Fibroblast of lung (primary cell): ENCODE measurements around the gene SH2B3. TPM values are rescaled to one million over a fixed set of nuclear protein-coding genes. Genes with fewer than 3 reads are reported as not detected.
"Not testable (repeated sequence)": the region's sequence is repeated elsewhere in the genome, so short reads cannot be mapped to it uniquely, and the experiment has no call there.

Experiments
- DNase-seq, 2 donors: peaks; one replicate each; pipeline versions ENCODE4 v3.0.0 to v3.0.0-alpha.2; 2010; ENCODE audit warnings: low read depth in 2 of 2
- H2AFZ ChIP-seq: 2 replicates; pipeline ENCODE4 v1.5.1; 2012; ENCODE audit warnings: low read length, control low read depth, inconsistent platforms
- H3K27ac ChIP-seq: 2 replicates; pipeline ENCODE4 v1.5.1; 2011; ENCODE audit warnings: low read length, control low read depth; ENCODE audit not compliant: insufficient read depth
- H3K27me3 ChIP-seq: 2 replicates; pipeline ENCODE4 v1.5.1; 2011; ENCODE audit warnings: mild to moderate bottlenecking, low read length; ENCODE audit not compliant: control insufficient read depth, insufficient read depth
- H3K36me3 ChIP-seq: 2 replicates; pipeline ENCODE4 v1.5.1; 2011; ENCODE audit warnings: low read length; ENCODE audit not compliant: control insufficient read depth, insufficient read depth
- H3K4me1 ChIP-seq: 2 replicates; pipeline ENCODE4 v1.5.1; 2011; ENCODE audit warnings: low read length; ENCODE audit not compliant: control insufficient read depth, insufficient read depth; ENCODE audit errors: extremely low read depth
- H3K4me2 ChIP-seq: 2 replicates; pipeline ENCODE4 v1.5.1; 2011; ENCODE audit warnings: low read length, control low read depth; ENCODE audit not compliant: insufficient read depth; ENCODE audit errors: extremely low read depth
- H3K4me3 ChIP-seq, 4 experiments: fragments of 200-600 bp in 1 of 4; sonication (generic) in 1 of 4; replicated peaks in 1 of 4; 2 replicates each; pipeline ENCODE4 v1.5.1; 2011 to 2016; ENCODE audit warnings: low read length in 4 of 4, low read depth in 3 of 4, mild to moderate bottlenecking in 3 of 4, control low read depth in 2 of 4, inconsistent platforms in 1 of 4, mixed read lengths in 1 of 4; ENCODE audit not compliant: insufficient read depth in 1 of 4; ENCODE audit errors: control extremely low read depth in 1 of 4
- H3K79me2 ChIP-seq: 2 replicates; pipeline ENCODE4 v1.5.1; 2012; ENCODE audit warnings: mild to moderate bottlenecking, low read length, inconsistent platforms; ENCODE audit not compliant: control insufficient read depth, insufficient read depth
- H3K9ac ChIP-seq: 2 replicates; pipeline ENCODE4 v1.5.1; 2011; ENCODE audit warnings: mild to moderate bottlenecking, low read length, control low read depth; ENCODE audit not compliant: insufficient read depth
- H3K9me3 ChIP-seq: 2 replicates; pipeline ENCODE4 v1.5.1; 2012; ENCODE audit warnings: low read depth, low read length; ENCODE audit not compliant: control insufficient read depth, insufficient read depth
- H4K20me1 ChIP-seq: 2 replicates; pipeline ENCODE4 v1.5.1; 2011; ENCODE audit warnings: low read length; ENCODE audit not compliant: control insufficient read depth, insufficient read depth; ENCODE audit errors: extremely low read depth
- CTCF ChIP-seq, 2 donors: IDR thresholded peaks in 1 of 2; conservative IDR thresholded peaks in 1 of 2; 1 replicate in 1 of 2; 2 replicates in 1 of 2; pipeline ENCODE4 v1.5.1; 2011 to 2012; ENCODE audit warnings: low read length in 2 of 2, control low read depth in 1 of 2, inconsistent platforms in 1 of 2, low read depth in 1 of 2, mild to moderate bottlenecking in 1 of 2
- EZH2 ChIP-seq: IDR thresholded peaks from 2 replicates; pipeline ENCODE4 v1.5.1; 2012; ENCODE audit warnings: low read length, control low read depth, mild to moderate bottlenecking; ENCODE audit errors: missing control alignments
- polyA plus RNA-seq, 2 donors: library from polyadenylated mRNA; depleted of rRNA in 1 of 2; stranded (reverse) in 1 of 2; unstranded in 1 of 2; fragments of >200 nt; gene quantifications; 2 replicates each; pipeline ENCODE4 v1.2.1, GENCODE V29; 2011 to 2012; ENCODE audit warnings: missing spikeins in 1 of 2
- total RNA-seq: library from RNA; depleted of rRNA; stranded (reverse); fragments of >200 nt; gene quantifications from 2 replicates; pipeline ENCODE4 v1.2.1, GENCODE V29; 2014

The SH2B3 gene
- total and polyA plus RNA-seq, 2 donors (not counting 1 experiment from before 2014, with no cell fraction given) = 18.0 to 32.0 TPM

GRCh38 chr12:111395336-111396187 is 10.2 kb upstream of the SH2B3 start:
- TF ChIP-seq CTCF (conservative IDR thresholded peaks at IDR 0.05 in 1 of 2, IDR thresholded peaks at IDR 0.05 in 1 of 2; ENCODE audit: low read depth in 1 of 2, low read length in 2 of 2) (no peak), EZH2 (no peak)
- no peak overlapping the region for H2AFZ ChIP-seq

DNA sequence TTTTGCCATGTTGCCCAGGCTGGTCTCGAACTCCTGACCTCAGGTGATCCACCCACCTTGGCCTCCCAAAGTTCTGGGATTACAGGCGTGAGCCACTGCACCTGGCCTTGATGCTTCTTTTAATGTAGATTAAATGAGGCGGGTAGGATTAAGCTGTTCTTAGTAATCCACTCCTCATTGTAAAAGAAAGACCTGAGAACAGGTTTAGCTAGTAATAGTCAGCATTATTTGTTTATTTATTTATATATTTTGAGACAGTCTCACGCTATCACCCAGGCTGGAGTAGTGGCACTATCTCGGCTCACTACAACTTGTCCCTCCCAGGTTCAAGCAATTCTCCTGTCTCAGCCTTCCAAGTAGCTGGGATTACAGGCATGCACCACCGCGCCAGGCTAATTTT is 9.5 kb upstream of the SH2B3 start:
- H3K36me3 ChIP-seq, H3K4me2 ChIP-seq, H3K27ac ChIP-seq, H2AFZ ChIP-seq, H3K9ac ChIP-seq, H3K9me3 ChIP-seq, H4K20me1 ChIP-seq, H3K79me2 ChIP-seq, DNase-seq, H3K27me3 ChIP-seq, H3K4me1 ChIP-seq, H3K4me3 ChIP-seq: not testable (repeated sequence)

More at GRCh38 chr12:111395336-111396187, 10.2 kb upstream of the SH2B3 start:
- no peak for DNase-seq
- Histone ChIP-seq H3K79me2 (no peaks in the 10 kb centered on the region), H3K27ac (no peak overlapping the region), H3K4me2 (no peak overlapping the region), H3K36me3 (no peaks in the 10 kb centered on the region), H3K27me3 (no peaks in the 10 kb centered on the region), H3K4me1 (peaks cover 3% of the 10 kb centered on the region), H3K9me3 (no peaks in the 10 kb centered on the region), H3K9ac (no peak overlapping the region), H4K20me1 (no peaks in the 10 kb centered on the region), H3K4me3 (no peak overlapping the region)

DNA sequence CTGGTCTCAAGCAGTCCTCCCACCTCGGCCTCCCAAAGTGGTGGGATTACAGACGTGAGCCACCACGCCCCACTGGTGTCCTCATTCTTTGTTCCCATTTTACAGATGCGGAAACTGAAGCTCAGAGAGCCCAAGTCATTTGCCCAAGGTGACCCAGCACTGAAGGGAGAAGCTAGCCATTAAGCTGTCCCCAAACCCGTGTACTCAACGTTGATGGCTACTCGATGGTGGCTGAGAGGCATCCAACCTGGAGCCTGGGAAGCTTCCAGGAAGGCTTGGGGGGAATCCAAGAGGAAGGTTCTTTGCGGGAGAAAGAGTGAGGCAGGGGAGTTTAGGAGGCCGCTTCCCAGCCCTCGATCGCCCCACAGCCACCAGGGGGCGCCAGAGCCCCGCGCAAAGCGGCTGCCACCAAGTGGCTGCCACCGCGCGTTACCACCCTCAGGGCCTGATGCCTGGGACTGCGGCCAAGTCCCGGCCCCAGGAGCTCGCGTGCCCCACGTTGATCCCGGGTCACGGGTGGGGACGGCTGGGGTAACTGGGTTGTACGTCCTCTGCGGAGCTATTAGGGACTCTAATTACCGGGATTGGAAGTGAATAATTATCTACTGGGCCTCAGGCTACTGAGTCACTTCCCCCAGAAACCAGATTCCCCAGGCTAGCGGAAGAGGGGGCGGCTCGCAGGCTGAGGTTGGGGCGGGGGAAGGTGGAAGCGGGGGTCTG is 8.8 kb upstream of the SH2B3 start:
- Histone ChIP-seq H3K9ac (peak overlapping the region; percentile 47), H3K4me2 (peak overlapping the region; percentile 72), H3K27ac (peak overlapping the region; percentile 32), H3K9me3 (no peaks in the 10 kb centered on the region), H3K4me3 (peak overlapping the region in 2 of 4 experiments; percentile 22 to 43), H3K27me3 (no peaks in the 10 kb centered on the region), H3K36me3 (no peaks in the 10 kb centered on the region), H2AFZ (peak overlapping the region; percentile 75), H3K79me2 (no peaks in the 10 kb centered on the region), H4K20me1 (no peaks in the 10 kb centered on the region), H3K4me1 (peaks cover 3% of the 10 kb centered on the region)
- TF ChIP-seq CTCF (conservative IDR thresholded peaks at IDR 0.05 in 1 of 2, IDR thresholded peaks at IDR 0.05 in 1 of 2; ENCODE audit: low read depth in 1 of 2, low read length in 2 of 2) (peak; percentile 92 to 95), EZH2 (no peak)
- peak; percentile 65 to 78 for DNase-seq
